8988T (cell line): ENCODE data around the gene KCNE2.

ENCODE experiments used
- DNase-seq: peaks from one replicate; pipeline ENCODE4 v3.0.0; 2011

KCNE2 gene, protein sequence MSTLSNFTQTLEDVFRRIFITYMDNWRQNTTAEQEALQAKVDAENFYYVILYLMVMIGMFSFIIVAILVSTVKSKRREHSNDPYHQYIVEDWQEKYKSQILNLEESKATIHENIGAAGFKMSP

DNA sequence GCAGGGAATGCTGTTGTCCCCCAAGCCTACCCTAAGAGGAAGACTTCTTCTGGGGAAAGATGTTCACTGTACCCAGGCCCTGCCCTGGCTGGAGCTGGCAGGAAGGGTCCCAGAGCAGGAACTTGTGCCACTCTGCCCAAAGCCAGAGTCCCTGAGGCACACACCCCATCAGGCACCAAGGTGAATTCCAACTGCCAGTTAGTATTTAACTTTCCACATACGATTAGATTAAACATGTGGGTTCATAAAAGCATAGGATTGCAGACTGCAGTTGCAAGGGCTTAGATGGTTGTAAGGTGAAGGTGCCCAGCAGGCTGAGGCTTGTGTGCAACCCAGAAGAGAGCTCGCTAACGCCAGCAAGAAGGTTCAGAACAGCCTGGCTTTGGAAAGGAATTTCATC lies at the start of gene KCNE2:
Gene KCNE2, plus strand, starts transcription at position 274 of the 400 bp plus-strand sequence. CDS start 6,473 bp downstream, outside the sequence.
- DNase-seq, result no peak

DNA sequence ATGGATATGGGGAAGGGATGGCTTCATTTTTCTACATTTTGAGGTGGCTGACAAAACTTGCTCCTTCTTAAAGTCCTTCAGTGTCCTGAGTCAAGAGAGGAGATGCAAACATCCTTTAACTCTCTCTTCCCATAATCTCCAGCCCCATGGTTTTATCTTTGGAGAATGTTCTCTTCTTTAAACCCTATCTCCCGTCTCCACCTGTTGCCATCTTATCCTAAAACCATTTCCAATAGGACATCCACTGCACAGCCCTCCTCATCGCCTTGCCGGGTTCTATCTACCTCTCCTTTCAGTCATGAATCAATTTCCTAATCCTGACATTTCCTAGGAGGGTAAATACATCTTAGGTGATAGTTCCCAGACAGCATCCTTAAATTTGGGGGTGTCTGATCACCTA lies 44.2 kb upstream of the KCNE2 start:
- DNase-seq, result no peak

DNA sequence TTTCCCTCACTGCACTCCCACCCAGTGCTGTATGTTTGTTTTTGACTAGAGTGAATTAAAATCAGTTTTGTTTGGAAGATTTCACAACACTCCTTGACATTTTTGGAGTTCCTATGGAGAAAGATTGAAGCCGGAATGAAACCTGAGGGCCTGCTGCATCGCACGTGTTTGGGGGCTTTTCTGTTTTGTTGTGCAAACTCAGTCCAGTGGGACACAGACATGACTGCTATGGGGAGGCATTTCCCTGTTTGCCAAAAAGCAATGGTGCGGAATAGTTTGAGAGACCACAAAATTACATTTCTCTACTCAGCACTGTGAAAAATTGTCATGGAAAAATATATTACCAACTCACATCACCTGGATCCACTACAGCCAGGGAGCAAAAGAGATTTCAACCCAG lies 43.8 kb upstream of the KCNE2 start:
- no peak for DNase-seq

DNA sequence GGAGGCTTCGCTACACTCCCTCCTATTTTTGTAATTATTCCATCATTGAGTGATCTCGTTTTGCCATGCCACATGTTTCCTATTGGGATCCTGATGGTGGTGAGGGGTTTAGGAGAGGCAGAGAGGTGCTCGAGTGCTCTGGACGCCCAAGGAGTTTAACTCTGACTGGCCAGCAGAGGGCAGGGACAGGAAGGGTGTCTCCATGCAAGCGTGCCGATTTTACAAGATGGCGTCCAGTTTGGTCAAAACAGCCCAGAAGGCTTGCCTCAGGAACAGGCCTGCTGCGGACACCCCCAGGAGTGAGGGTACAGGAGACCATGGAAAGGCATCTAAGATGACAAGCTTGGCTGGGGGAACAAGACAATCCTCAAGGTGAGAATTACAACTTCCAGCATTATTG lies 33.8 kb upstream of the KCNE2 start:
- DNase-seq, result no peak

GRCh38 chr21:34331726-34332125 lies 32.1 kb upstream of the KCNE2 start:
- no peak for DNase-seq

DNA sequence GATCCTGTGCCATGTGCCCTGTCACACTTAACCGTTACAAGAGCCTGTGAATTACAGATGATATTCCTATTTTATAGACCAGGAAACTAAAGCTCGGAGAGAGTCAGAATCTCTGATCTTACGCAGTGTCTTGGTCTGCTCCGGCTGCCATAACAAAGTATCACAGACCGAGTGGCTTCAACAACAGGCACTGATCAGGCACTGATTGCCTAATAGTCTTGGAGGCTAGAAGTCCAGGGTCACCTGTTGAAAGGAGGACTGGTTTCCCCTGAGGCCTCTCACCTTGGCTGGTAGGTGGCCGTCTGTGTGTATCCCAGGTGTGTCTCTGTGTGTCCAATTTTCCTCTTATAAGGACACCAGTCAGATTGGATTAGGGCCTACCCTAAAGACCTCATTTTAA lies 31.5 kb upstream of the KCNE2 start:
- DNase-seq, result no peak

GRCh38 chr21:34333121-34333739 lies 30.6 kb upstream of the KCNE2 start:
- DNase-seq, result no peak

DNA sequence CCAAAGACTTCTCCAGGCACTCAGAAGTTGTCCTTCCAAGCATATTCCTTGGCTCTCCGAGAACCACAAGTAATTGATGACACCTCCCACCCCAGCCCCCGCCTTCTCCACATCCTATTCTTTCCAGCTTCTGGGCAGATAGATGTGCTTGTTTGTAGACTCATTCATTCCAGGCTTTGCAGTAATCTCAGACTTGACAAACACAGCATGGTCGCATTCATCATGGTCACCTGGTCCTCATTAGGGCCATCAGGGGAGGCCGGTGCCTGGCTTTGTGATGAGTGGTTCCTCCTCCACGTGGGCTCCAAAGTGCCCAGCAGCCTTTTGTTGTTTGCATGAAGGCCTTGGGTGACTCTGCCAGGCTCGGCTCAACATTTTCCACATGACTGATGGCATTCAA lies 28.5 kb upstream of the KCNE2 start:
- no peak for DNase-seq

DNA sequence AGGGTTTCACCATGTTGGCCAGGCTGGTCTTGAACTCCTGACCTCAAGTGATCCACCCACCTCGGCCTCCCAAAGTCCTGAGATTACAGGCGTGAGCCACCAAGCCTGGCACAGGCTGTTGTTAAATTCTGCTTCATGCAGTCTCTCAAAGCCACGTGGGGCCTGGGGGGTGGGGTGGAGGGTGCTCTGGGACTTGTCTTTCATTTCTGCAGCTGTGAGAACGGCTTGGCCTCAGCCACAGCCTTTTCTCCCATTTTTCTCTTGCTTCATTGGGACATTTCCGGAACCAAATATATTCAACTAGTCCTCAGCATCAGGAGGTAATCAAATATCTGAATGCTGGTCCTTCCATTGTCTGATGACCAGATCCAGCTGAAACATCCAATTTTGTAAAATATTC lies 27.6 kb upstream of the KCNE2 start:
- DNase-seq, result no peak

DNA sequence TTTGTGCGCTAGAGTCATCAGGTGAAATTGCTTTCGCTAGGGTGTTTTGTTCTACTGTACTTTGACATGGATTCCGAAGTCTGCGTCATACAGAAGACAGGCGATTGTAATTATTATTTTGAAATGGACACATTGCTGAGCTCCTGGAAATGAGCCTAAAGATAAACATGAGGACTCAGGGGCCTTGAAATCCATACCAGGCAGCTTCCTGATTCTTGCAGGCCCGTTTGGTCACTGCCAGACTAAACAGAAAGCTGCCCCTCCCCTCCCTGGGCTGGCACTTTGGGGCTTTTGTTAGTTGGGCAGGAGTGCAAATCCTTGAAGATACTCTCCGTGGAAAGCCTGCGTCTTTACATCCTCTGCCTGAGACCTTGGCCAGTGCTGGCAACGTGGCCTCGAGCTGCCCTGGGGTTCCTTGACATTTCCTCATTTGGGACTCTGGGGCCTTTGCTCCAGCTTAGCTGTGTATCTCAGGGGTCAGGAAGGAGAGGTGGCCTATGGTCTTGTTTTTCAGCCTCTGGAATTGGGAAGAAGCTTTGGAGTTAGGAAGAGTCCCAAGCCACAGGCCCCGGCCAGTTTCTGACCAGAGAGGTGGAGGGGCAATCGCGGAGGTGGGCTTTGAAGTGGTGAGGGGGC lies 26.9 kb upstream of the KCNE2 start:
- no peak for DNase-seq

- DNase-seq, result no peak
These were observed 26.1 kb upstream of the KCNE2 start for GRCh38 chr21:34337741-34338140.

DNA sequence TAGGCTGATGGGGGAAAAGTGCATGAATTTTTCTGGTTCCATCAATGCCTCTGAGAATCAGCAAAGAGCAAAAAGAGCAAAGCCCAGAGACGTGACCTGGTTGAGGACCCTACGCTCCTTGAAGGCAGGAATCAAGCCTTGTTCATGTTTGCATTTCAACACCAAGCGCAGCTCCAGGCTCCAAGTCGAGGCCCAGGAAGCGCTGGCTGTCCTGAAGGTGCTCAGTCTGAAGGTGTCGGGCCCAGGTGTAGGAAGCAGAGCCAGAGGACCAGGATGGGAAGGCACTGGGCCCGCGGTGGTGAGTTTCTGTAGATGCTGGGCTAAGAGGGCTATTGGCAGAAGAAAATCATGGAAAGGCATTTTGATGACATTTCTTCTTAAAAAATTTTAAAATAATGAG lies 25.6 kb upstream of the KCNE2 start:
- no peak for DNase-seq

DNA sequence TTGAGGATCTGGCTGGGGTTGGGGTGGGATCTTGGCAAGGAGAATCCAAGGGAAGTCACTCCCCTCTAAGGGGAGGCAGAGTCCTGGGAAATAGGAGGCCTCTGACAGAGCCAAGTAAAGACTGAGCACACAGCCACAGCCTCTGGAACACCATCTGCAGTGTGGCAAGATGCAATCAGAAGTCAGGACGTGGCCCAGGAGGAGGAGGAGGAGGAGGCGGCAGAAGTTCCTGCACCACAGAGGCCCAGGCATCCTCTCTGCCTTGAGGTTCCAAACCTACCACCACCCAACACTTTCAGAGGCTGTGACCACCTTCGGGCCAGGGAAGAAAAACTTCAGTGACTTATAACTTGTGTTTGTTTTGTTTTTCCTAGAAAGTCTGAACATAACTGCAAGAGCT lies 23.7 kb upstream of the KCNE2 start:
- no peak for DNase-seq

DNA sequence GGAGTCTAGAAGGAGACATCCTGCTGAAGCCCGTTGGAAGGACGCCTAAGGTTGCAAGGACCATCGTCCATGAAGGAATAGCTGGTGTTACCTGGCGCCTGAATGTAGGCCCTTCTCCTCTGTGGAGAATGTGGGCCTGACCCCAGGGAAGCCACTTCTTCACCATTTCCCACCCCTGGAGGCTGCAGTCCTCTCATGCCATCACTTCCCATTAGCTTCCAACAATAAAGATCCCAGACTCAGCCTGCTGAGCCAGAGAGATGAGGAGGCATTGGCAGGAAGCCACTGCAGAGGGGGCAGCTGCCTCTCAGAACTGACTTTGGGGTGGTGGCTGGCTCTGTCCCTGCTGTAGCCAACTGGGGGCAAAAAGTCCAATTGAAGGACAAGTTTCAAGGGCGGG lies 21.3 kb upstream of the KCNE2 start:
- DNase-seq, result no peak

DNA sequence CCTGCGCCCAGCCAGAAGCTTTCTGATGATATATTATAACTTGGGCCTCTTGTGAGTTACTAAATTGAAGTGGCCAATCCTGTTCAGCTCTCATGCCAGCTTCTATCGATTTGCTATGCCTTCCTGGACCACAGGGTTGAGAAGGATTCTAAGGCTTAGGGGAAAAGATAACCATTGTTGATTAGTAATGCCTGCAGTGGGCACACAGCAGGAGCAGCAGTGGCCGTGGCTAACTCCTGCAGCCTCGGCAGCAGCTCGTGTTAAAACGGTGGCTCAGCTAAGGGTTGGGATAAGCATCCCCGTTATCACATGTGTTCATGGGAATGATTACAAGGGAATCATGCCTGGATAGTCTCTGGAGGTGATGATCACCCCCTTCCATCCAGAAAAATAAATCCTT lies 20.5 kb upstream of the KCNE2 start:
- no peak for DNase-seq

GRCh38 chr21:34343838-34344381 lies 19.9 kb upstream of the KCNE2 start:
- DNase-seq, result no peak

- DNase-seq, result no peak
These were observed 19.2 kb upstream of the KCNE2 start for GRCh38 chr21:34344584-34344983.

- DNase-seq, result no peak
These were observed 18.5 kb upstream of the KCNE2 start for GRCh38 chr21:34345091-34345871.

DNA sequence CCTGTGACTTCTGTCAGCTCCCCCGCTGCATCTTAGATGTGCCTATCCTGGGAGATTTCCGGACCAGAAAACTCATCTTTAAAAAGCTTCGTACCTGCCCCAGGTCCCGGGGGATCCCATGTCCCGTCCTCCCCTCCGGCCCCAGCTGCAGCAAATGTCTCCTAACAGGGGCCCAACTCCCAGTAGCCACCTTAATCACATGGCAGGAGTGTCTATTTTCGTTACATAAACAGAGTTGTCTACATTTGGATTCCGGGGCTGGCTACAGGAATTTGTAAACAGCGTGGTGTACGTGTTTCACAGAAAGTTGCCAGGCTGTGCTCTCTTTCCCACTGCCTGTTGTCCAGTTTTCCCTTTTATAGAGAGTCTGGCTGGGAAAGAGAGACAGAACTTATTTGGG lies 17.9 kb upstream of the KCNE2 start:
- no peak for DNase-seq

DNA sequence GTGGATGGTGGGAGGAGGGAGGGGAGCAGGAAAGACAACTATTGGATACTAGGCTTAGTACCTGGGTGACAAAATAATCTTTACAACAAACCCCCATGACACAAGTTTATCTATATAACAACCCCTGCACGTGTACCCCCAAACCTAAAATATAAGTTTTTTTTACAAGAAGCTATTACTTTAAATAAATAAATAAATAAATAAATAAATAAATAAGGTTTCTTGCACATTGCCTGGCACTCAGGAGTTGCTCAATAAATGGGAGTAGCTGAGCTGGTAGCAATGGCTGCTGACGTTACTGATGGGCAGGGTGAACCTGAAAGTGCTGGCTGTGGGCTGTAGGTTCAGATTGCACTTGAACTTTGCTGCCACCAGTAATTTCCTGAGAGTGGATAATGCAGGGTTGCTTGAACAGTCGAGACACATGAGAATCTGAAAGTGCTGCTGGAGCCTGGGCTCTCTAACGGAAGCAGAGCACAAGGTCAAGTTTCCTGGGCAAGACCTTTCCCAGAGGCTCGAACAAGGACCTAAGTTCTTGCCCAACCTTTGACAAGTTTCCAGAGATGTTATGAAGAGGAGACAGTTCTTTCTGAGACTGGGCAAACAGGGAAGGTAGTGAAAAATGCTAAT lies 14.8 kb upstream of the KCNE2 start:
- no peak for DNase-seq

DNA sequence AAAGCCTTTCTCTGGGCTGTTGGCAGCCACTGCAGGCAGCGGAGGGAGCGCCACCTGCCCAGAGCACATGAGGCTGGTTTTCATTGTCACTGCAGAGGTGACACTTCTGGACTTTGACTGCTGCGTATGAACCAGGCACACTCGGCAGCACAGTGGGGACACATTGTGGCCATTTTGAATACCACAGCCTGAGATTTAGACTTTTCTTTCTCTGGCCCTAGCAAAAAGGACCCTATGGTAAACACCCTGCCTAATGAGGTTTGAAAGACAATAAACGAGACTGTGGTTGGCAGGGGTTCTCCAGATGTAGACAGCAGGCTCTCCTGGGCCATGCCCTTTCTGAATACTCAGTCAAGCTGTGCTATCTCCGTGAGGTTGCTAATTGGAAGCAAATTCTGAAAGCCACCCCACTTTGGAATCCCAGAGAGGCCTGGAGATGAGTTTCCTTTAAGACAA lies 12.0 kb upstream of the KCNE2 start:
- DNase-seq, result peak; percentile 43

DNA sequence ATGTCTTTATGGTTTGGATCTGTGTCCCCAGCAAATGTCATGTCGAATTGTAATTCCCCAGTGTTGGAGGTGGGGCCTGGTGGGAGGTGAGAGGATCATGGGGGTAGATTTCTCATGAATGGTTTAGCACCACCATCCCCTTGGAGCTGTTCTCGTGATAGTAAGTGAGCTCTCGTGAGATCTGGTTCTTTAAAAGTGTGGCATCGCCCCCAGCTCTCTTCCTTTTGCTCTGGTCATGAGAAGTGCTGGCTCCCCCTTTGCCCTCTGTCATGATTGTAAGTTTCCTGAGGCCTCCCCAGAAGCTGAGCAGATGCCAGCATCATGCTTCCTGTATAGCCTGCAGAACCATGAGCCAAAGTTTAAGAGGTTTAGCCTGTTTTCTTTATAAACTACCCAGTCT lies 11.2 kb upstream of the KCNE2 start:
- no peak for DNase-seq

DNA sequence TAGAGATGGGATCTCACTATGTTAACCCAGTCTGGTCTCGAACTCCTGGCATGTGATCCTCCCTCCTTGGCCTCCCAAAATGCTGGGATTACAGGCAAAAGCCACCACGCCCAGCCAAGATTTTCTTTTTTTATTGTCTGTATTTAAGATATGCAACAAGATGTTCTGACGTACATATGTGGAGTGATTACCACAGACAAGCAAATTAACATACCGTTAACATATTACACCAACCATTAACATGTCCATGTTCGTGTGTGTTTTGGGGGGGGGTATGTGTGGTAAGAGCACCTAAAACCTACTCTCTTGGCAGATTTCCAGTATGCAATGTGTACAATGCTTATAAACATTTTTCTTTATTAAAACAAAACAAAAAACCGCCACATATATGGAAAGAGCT lies 10.6 kb upstream of the KCNE2 start:
- DNase-seq, result no peak
